Activated CD8-positive, alpha-beta memory T cell treated with anti-CD3 and anti-CD28 coated beads for 1 hour (primary cell): ENCODE measurements around the gene IL17C.
"Not testable (repeated sequence)": the region's sequence is repeated elsewhere in the genome, so short reads cannot be mapped to it uniquely, and the experiment has no call there.

Experiments used
- DNase-seq, 2 donors: peaks; one replicate each; pipeline ENCODE4 v3.0.0-alpha.2; 2020; ENCODE audit warnings: low read depth in 1 of 2; ENCODE audit errors: extremely low read depth in 1 of 2

Gene IL17C

GRCh38 chr16:88609426-88609825 is 28.9 kb upstream of the IL17C start:
- not testable (repeated sequence) for DNase-seq

- DNase-seq, result no peak
Observed at GRCh38 chr16:88610080-88610479, 28.3 kb upstream of the IL17C start.

- no peak for DNase-seq
Observed at GRCh38 chr16:88610909-88611812, 27.2 kb upstream of the IL17C start.

DNA sequence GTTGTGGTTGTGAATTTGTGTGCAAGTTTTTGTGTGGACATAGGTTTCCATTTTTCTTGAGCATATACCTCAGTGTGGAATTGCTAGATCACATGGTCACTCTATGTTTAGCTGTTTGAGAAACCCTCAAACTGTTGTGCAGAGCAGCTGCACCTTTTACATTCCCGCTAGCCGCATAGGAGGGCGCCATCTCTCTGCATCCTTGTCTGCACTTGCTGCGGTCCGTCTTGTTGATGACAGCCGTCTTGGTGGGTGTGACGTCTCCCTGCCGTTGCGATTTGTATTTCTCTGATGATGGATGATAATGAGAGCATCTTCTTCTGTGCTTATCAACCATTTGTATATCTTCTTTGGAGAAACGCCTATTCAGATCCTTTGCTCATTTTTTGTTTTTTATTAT is 25.1 kb upstream of the IL17C start:
- no peak for DNase-seq

DNA sequence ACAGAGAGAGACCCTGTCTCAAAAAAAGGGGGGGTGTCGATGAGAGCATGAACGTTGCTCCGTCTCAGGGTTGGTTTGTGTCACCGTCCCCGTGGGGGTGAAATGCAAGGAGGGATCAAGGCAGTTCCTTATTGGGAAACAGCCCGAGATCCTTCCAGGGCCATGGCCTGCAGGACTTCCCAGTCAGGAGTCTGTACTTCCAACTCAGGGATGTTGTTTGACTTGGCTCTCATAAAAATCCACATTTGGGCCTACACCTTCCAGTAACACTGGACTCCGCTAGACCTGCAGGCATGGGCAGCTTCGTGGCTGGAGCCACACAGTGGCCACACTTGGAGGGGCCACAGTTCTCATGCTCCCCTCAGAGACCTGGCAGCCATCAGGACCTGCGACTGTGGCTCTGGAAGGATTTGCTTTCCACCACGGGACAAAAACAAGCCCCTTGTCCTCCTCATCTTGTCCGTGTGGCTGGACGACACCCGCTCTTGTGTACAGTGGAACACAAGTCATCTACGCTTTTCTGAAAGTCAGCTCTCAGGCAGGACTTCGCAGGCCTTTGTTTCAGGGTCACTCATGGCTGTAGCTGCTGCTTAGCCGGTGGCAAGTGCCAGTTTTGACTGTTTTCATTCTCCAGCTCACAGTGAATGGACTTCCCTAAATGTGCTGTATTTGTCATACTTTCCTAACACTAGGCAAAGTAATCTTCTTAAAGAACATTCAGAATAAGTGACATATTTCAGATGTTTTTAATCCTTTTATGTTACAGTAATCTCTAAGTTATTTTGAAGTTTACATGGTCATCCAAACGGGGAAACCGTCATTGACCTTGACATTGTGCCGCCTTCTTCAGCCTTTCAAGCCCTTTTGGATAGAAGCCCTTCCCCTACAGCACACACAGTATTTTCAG is 24.2 kb upstream of the IL17C start:
- no peak for DNase-seq

GRCh38 chr16:88614818-88615580 is 23.4 kb upstream of the IL17C start:
- no peak for DNase-seq

DNA sequence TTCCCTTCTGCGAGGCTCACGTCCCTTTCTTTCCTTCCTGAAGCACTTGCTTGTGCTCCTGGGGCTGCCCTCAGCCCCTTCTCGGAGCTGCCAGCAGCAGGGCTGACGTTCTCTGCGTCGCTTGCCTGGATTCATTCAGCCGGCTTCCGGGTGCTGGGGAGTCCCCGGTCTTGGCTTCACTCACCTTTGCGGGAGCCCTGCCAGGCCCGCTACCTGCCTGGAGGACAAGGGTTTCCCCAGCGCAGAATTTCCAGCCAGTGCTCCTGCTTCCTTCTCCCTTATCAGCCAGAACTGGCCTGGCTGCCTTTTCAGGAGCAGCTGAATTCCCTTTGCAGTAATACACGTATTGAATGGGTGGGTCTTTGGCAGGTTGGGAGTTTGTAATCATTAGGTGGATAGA is 22.1 kb upstream of the IL17C start:
- DNase-seq, result no peak

DNA sequence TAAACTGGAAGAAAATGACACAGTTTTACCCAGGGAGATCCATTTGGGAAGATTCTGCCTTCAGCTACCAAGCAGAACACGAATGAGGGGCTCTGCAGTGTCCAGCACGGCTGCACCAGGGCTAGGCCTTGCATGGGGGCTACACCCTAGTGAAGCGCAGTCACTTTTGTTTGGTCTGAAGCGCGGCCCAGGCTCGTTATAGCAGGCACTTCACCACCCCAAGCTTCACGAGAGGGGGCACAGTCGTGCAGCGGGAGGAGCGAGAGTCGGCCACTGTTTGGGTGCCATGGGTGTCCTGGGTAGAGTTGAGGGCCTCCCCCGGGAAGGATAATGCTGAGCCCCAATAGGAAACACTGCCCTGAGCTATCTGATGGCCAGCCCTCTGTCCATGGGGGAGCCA is 21.6 kb upstream of the IL17C start:
- no peak for DNase-seq

DNA sequence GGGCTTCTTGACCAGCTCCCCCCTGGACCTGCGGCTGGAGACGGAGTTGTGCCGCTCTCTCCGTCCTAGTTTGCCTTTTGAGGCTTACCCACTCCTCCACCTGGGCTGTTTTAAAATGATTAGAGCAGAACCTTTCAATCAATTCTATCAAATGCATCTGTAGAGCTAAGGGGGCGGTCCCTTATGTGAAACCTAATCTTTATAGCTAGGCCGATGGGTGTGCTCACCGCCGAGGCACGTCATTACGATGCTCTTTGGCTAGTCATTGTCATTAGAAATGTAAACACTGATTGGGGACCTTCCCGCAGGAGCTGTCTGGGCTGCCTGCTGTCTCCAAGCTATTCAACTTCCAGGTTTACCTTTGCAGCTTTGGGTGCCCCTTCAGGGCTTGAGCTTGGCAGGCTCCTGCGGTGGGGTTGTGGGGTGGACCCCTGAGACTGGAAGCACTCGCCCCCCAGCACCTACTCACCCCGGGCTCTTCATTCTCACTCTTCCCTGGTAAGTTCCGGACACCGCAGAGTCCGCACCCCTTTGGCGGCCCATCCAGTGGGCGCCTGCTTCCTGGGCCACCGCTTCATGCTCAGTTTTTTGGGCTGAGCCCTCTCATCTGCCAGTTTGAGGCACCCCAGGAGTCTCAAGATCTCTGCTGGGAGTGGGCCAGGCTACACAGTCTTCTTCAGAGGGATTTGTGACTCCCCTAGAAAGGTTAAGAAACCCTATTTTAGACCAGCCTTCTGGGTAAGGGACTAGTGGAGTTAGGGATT is 20.9 kb upstream of the IL17C start:
- no peak for DNase-seq

GRCh38 chr16:88618182-88618955 is 20.0 kb upstream of the IL17C start:
- no peak for DNase-seq

DNA sequence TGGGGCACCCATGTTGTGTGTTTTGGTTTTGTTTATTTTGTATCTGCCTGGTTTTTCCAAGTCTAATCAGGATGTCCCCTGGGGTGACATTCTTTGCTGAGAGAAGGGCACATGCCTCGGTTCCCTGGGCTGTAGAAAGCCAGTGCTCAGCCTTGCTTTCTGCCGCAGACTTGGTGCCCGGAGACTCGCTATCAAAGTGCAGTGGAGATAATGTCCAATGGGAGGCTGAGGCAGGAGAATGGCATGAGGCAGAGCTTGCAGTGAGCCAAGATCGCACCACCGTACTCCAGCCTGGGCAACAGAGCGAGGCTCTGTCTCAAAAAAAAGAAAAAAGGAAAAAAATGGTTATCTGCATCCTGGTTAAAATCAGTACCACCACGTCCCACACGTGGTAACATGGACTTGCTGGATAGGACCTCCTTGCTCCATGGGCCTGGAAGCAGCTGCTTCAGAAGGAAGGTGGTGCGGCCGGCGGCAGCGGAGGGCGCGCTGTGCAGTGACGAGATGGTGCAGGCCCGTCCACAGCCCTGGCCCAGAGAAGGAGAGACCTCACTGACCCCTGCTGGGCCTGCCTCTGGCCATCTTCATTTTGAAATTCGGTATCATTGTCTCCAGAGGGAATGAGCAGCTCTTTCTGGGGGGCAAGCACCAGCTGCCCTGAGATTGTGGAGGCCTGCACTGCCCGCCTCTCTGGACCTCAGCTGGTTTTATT is 19.3 kb upstream of the IL17C start:
- no peak for DNase-seq

GRCh38 chr16:88619859-88620815 is 18.2 kb upstream of the IL17C start:
- peak; percentile 40 to 72 for DNase-seq

- no peak for DNase-seq
Observed at GRCh38 chr16:88622125-88622524, 16.2 kb upstream of the IL17C start.

- no peak for DNase-seq
Observed at GRCh38 chr16:88622866-88623265, 15.5 kb upstream of the IL17C start.

DNA sequence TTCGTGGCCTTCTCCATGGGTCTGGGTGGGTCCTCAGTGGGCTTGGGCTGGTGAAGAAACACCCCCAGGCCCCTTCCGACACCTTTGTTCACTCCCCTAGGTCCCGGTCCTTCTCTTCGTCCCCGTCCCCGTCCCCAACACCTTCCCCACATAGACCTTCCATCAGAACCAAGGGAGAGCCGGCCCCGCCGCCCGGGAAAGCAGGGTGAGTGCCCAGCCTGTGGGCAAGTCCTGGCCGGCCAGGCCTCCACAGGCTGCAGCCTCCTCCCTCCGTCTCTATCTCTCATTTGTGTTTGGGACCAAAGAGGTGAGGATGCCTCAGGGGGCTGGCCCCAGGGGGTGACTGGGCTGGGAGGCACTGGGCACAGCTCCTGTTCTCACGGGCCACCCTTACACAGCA is 14.5 kb upstream of the IL17C start:
- no peak for DNase-seq

DNA sequence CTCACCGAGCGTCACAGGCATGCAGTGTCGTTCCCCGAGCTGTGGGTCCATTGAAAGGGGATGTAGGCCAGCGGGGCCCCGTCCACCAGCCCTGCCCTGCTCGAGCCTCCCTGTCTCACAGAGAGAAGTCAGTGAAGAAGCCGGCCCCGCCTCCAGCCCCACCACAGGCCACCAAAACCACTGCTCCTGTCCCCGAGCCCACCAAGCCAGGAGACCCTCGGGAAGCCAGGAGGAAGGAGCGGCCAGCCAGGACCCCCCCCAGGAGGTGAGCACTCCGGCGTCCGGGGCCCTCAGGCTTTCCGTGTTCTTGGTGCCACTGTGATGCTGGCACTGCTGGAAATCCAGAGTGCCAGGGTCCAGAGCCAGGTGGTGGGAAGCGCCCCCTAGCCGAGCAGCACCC is 13.9 kb upstream of the IL17C start:
- no peak for DNase-seq

GRCh38 chr16:88624977-88625576 is 13.3 kb upstream of the IL17C start:
- DNase-seq, result no peak
